ENCODE measurements around the gene ITPR1. TPM values are rescaled to one million over a fixed set of nuclear protein-coding genes. Genes with fewer than 3 reads are reported as not detected.
A peak's percentile ranks its signal among the peaks of the same experiment; 100 is the strongest.

Gene ITPR1
- total RNA-seq, 1 experiment from 2014 or later: 11.3 TPM

DNA sequence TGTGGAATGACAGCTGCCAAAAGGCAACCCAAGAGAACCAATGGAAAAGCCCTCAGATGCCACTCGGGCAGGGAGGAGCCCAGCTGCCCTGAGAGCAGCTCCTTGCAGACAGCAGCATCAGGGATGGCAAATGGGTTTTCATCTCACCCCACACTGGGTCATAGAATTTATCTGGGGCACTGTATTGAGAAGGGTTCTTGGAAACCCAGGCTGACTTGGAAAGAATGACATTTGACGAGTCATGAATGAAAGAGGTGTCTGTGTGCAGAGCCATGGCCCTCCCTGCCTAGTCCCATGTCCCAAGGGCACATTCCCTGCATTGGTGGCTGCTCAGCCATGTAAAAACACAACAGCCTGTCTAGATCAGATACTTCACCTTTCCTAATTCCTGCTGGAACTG is 328.2 kb downstream of the ITPR1 start:
- TF ChIP-seq CTCF (conservative IDR thresholded peaks at IDR 0.05): no peak
- no peak for TF ChIP-seq EZH2 (IDR thresholded peaks at IDR 0.05; ENCODE audit: low read depth)
- no peaks in the 10 kb centered on the region for H3K36me3 ChIP-seq (ENCODE audit: low read depth)
- intact Hi-C loops (cut with micrococcal nuclease; ENCODE audit: unreplicated experiment): loop anchor here (10.0 kb wide), 1 partner anchor 233 kb away; no protein-coding TSS in a partner anchor
- no peaks in the 10 kb centered on the region for H4K20me1 ChIP-seq (ENCODE audit: insufficient read depth)
- peaks cover 36% of the 10 kb centered on the region for H3K4me1 ChIP-seq (replicated peaks; ENCODE audit: insufficient read depth)
- ChIA-PET POLR2A (ENCODE audit: unreplicated experiment) (interaction anchor here (0.6 kb wide), 1 partner anchor 162 kb away, joined by 5 read pairs; no protein-coding TSS in a partner anchor), CTCF (no interaction called here)
- no peak overlapping the region for H2AFZ ChIP-seq
- H3K27ac ChIP-seq: no peak overlapping the region
- no peaks in the 10 kb centered on the region for H3K27me3 ChIP-seq (ENCODE audit: insufficient read depth, low read depth)
- H3K4me3 ChIP-seq: no peak overlapping the region
- H3K4me2 ChIP-seq: no peak overlapping the region
- no peaks in the 10 kb centered on the region for H3K79me2 ChIP-seq (ENCODE audit: low read depth)
- no TSS peak for BruUV-seq (replicated peaks)
- H3K9me3 ChIP-seq (ENCODE audit: insufficient read depth, low read depth): peaks cover 2% of the 10 kb centered on the region; the same call in 1 of the 2 replicates
- H3F3A ChIP-seq (ENCODE audit: insufficient read depth, low read depth): peaks cover 20% of the 10 kb centered on the region
- peak in 1 of 2 experiments; percentile 47 for DNase-seq
- no peaks in the 10 kb centered on the region for H3K9me2 ChIP-seq (ENCODE audit: insufficient read depth)

GRCh38 chr3:4821975-4822374 is 328.8 kb downstream of the ITPR1 start:
- Histone ChIP-seq H3F3A (ENCODE audit: insufficient read depth, low read depth) (peaks cover 23% of the 10 kb centered on the region), H3K27me3 (ENCODE audit: insufficient read depth, low read depth) (no peaks in the 10 kb centered on the region), H3K9me2 (ENCODE audit: insufficient read depth) (no peaks in the 10 kb centered on the region), H3K4me1 (replicated peaks; ENCODE audit: insufficient read depth) (peaks cover 43% of the 10 kb centered on the region), H3K4me3 (no peak overlapping the region), H3K79me2 (ENCODE audit: low read depth) (no peaks in the 10 kb centered on the region), H2AFZ (no peak overlapping the region), H3K9me3 (ENCODE audit: insufficient read depth, low read depth) (no peaks in the 10 kb centered on the region), H3K4me2 (no peak overlapping the region), H4K20me1 (ENCODE audit: insufficient read depth) (no peaks in the 10 kb centered on the region), H3K27ac (no peak overlapping the region), H3K36me3 (ENCODE audit: low read depth) (no peaks in the 10 kb centered on the region)
- DNase-seq: no peak
- TF ChIP-seq EZH2 (IDR thresholded peaks at IDR 0.05; ENCODE audit: low read depth): no peak
- no peak for TF ChIP-seq CTCF (conservative IDR thresholded peaks at IDR 0.05)
- ChIA-PET POLR2A (ENCODE audit: unreplicated experiment) (no interaction called here), CTCF (no interaction called here)
- BruUV-seq (replicated peaks): no TSS peak
- intact Hi-C loops (cut with micrococcal nuclease; ENCODE audit: unreplicated experiment): loop anchor here (10.0 kb wide), 1 partner anchor 233 kb away; no protein-coding TSS in a partner anchor

DNA sequence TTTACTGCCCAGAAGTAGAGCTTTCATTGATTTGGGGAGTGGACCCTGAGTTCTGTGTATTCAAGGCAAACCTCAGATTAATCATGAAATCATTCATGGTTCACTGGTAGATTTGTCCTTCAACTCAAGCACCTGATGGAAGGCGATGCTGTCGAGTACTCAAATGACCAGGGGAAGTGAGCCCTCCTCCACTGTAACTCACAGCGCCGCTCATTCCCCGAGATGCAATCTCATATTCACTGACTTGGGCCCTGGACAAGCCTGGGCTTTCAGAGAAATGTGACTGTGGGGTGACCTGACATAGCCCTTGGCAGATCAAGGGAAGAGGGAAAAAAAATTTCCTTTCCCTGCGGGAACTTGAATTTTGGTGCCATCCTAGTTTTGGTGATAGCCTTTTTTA is 329.4 kb downstream of the ITPR1 start:
- intact Hi-C loops (cut with micrococcal nuclease; ENCODE audit: unreplicated experiment): loop anchor here (10.0 kb wide), 1 partner anchor 232 kb away; no protein-coding TSS in a partner anchor
- H3F3A ChIP-seq (ENCODE audit: insufficient read depth, low read depth): peaks cover 23% of the 10 kb centered on the region
- no peaks in the 10 kb centered on the region for H3K9me2 ChIP-seq (ENCODE audit: insufficient read depth)
- H3K27ac ChIP-seq: no peak overlapping the region
- no peaks in the 10 kb centered on the region for H4K20me1 ChIP-seq (ENCODE audit: insufficient read depth)
- H3K36me3 ChIP-seq (ENCODE audit: low read depth): no peaks in the 10 kb centered on the region
- no peaks in the 10 kb centered on the region for H3K9me3 ChIP-seq (ENCODE audit: insufficient read depth, low read depth)
- H3K4me2 ChIP-seq: no peak overlapping the region
- H2AFZ ChIP-seq: no peak overlapping the region
- POLR2A ChIA-PET (ENCODE audit: unreplicated experiment): no interaction called here
- CTCF ChIA-PET: no interaction called here
- no peak for DNase-seq
- BruUV-seq (replicated peaks): no TSS peak
- peaks cover 49% of the 10 kb centered on the region for H3K4me1 ChIP-seq (replicated peaks; ENCODE audit: insufficient read depth)
- no peaks in the 10 kb centered on the region for H3K27me3 ChIP-seq (ENCODE audit: insufficient read depth, low read depth)
- TF ChIP-seq EZH2 (IDR thresholded peaks at IDR 0.05; ENCODE audit: low read depth) (no peak), CTCF (conservative IDR thresholded peaks at IDR 0.05) (no peak)
- H3K4me3 ChIP-seq: no peak overlapping the region
- H3K79me2 ChIP-seq (ENCODE audit: low read depth): no peaks in the 10 kb centered on the region

Data from PC-9 (cell line).